Endothelial cell of umbilical vein (primary cell): ENCODE results near the gene HNRNPC. TPM values are rescaled to one million over a fixed set of nuclear protein-coding genes. Genes with fewer than 3 reads are reported as not detected.

Source experiments
- BruUV-seq: library from RNA; stranded (reverse); fragments of 400-500 nt; replicated peaks from 2 replicates; lab custom pipeline; 2021; lab: Mats Ljungman, UMichigan
- CTCF ChIA-PET: fragments of 300-600, 350-600 bp; sonication (Branson Sonifier 250); formaldehyde crosslinking; loops from one replicate; lab custom pipeline; 2021; ENCODE audit warnings: antibody characterized with exemption, inconsistent platforms; lab: Charles Lee
- POLR2A ChIA-PET: fragments of 300-600, 350-600 bp; sonication (Branson Sonifier 250); formaldehyde crosslinking; loops from one replicate; lab custom pipeline; 2021; ENCODE audit warnings: antibody characterized with exemption, inconsistent platforms; lab: Charles Lee
- DNase-seq: peaks from one replicate; pipeline ENCODE4 v3.0.0-alpha.2; 2011; ENCODE audit warnings: low read depth, low spot score
- FAIRE-seq: peaks from 2 replicates; lab custom pipeline; 2011; peaks lifted over from hg19 to GRCh38; lab: Jason Lieb, UNC
- H2AFZ ChIP-seq: 2 replicates; pipeline ENCODE4 v1.6.0; 2012; ENCODE audit warnings: low read depth, low read length, control low read depth, inconsistent platforms
- H3K27ac ChIP-seq: 2 replicates; pipeline ENCODE4 v1.5.1; 2011; ENCODE audit warnings: low read depth, mild to moderate bottlenecking, control low read depth, low read length, moderate library complexity; ENCODE audit not compliant: insufficient read depth
- H3K27me3 ChIP-seq, 2 experiments: 2 replicates each; pipeline versions ENCODE4 v1.6.0 to v1.6.1; 2011; ENCODE audit warnings: low read length in 2 of 2, mixed read lengths in 1 of 2; ENCODE audit not compliant: control insufficient read depth in 2 of 2, insufficient read depth in 2 of 2
- H3K36me3 ChIP-seq, 2 experiments: 2 replicates in 1 of 2; 3 replicates in 1 of 2; pipeline ENCODE4 v1.5.1; 2011; ENCODE audit warnings: low read length in 2 of 2, mild to moderate bottlenecking in 1 of 2, moderate library complexity in 1 of 2; ENCODE audit not compliant: control insufficient read depth in 2 of 2, insufficient read depth in 2 of 2; ENCODE audit errors: extremely low read depth in 1 of 2
- H3K4me1 ChIP-seq: 3 replicates; pipeline ENCODE4 v1.5.1; 2011; ENCODE audit warnings: mild to moderate bottlenecking, low read length; ENCODE audit not compliant: control insufficient read depth, insufficient read depth; ENCODE audit errors: extremely low read depth
- H3K4me2 ChIP-seq: 2 replicates; pipeline ENCODE4 v1.6.1; 2011; ENCODE audit warnings: low read length, control low read depth, mixed read lengths; ENCODE audit not compliant: insufficient read depth
- H3K4me3 ChIP-seq, 3 experiments: fragments of 200-600 bp in 1 of 3; sonication (generic), shearing (Covaris generic) in 1 of 3; replicated peaks in 1 of 3; 2 replicates each; pipeline ENCODE4 v1.5.1; 2011 to 2016; ENCODE audit warnings: control low read depth in 3 of 3, low read length in 3 of 3, mild to moderate bottlenecking in 2 of 3, inconsistent platforms in 1 of 3, low read depth in 1 of 3, moderate library complexity in 1 of 3; ENCODE audit not compliant: insufficient read depth in 1 of 3
- H3K79me2 ChIP-seq: 2 replicates; pipeline ENCODE4 v1.6.0; 2012; ENCODE audit warnings: low read length, inconsistent platforms; ENCODE audit not compliant: control insufficient read depth, insufficient read depth
- H3K9ac ChIP-seq: replicated peaks from 2 replicates; pipeline ENCODE3; 2011; ENCODE audit warnings: low read length, control low read depth; ENCODE audit not compliant: insufficient read depth; ENCODE audit errors: extremely low read depth
- H3K9me1 ChIP-seq: replicated peaks from 3 replicates; pipeline ENCODE4 v1.6.0; 2011; ENCODE audit warnings: mild to moderate bottlenecking, low read length; ENCODE audit not compliant: control insufficient read depth, insufficient read depth; ENCODE audit errors: extremely low read depth
- H3K9me3 ChIP-seq: replicated peaks from 2 replicates; pipeline ENCODE4 v1.5.1; 2012; ENCODE audit warnings: low read length, inconsistent platforms; ENCODE audit not compliant: control insufficient read depth, insufficient read depth
- H4K20me1 ChIP-seq: replicated peaks from 2 replicates; pipeline ENCODE3; 2011; ENCODE audit warnings: mild to moderate bottlenecking, low read length; ENCODE audit not compliant: control insufficient read depth, insufficient read depth; ENCODE audit errors: extremely low read depth
- CTCF ChIP-seq, 2 donors: IDR thresholded peaks; 1 replicate in 1 of 2; 2 replicates in 1 of 2; pipeline ENCODE4 v1.5.1; 2011; ENCODE audit warnings: low read length in 2 of 2, mild to moderate bottlenecking in 2 of 2, moderate library complexity in 2 of 2, control low read depth in 1 of 2, inconsistent platforms in 1 of 2, low read depth in 1 of 2; ENCODE audit not compliant: insufficient read depth in 1 of 2; ENCODE audit errors: extremely low read depth in 1 of 2
- EZH2 ChIP-seq: IDR thresholded peaks from 2 replicates; pipeline ENCODE4 v1.6.1; 2012; ENCODE audit warnings: borderline replicate concordance, low read depth, mild to moderate bottlenecking, moderate library complexity, low read length, inconsistent platforms; ENCODE audit not compliant: severe bottlenecking
- FOS ChIP-seq: IDR thresholded peaks from 2 replicates; pipeline ENCODE4 v1.6.1; 2011; ENCODE audit warnings: mild to moderate bottlenecking, low read length, moderate library complexity, borderline replicate concordance; ENCODE audit not compliant: insufficient read depth
- GATA2 ChIP-seq: IDR thresholded peaks from 2 replicates; pipeline ENCODE4 v1.7.0; 2011; ENCODE audit warnings: low read depth, mild to moderate bottlenecking, moderate library complexity, mixed read lengths, low read length; ENCODE audit not compliant: insufficient read length, insufficient read depth
- JUN ChIP-seq: IDR thresholded peaks from 2 replicates; pipeline ENCODE4 v1.6.1; 2011; ENCODE audit warnings: borderline replicate concordance, low read depth; ENCODE audit not compliant: insufficient read length, insufficient read depth
- MAX ChIP-seq: IDR thresholded peaks from 2 replicates; pipeline ENCODE4 v1.6.1; 2011; ENCODE audit not compliant: insufficient read depth, insufficient read length
- MYC ChIP-seq: IDR thresholded peaks from one replicate; pipeline ENCODE4 v1.6.1; 2011; ENCODE audit warnings: mild to moderate bottlenecking, low read depth, low read length
- POLR2A ChIP-seq: IDR thresholded peaks from 2 replicates; pipeline ENCODE4 v1.6.1; 2012; ENCODE audit warnings: low read depth, mild to moderate bottlenecking, control low read depth, low read length
- POLR2AphosphoS5 ChIP-seq: IDR thresholded peaks from 2 replicates; pipeline ENCODE4 v1.6.1; 2012; ENCODE audit warnings: low read depth, mild to moderate bottlenecking, control low read depth, low read length, moderate library complexity; ENCODE audit not compliant: insufficient read depth
- dilution Hi-C: fragments of 300-500 bp; cut with MboI; formaldehyde crosslinking; loops from one replicate; pipeline ENCODE4 v1.15.0; 2019; ENCODE audit warnings: low sequenced_read_pairs; ENCODE audit not compliant: extremely low pct_ligation_motif_present
- intact Hi-C: fragments of 100-400 bp; cut with micrococcal nuclease; formaldehyde crosslinking; loops from one replicate; pipeline ENCODE4 v1.10.0; 2022
- polyA plus RNA-seq, 4 experiments: library from polyadenylated mRNA; depleted of rRNA in 3 of 4; stranded (reverse) in 3 of 4; unstranded in 1 of 4; fragments of >200 nt; gene quantifications; 2 replicates each; pipeline versions ENCODE4 v1.2.1 to v1.2.3, GENCODE V29; 2011 to 2012; ENCODE audit warnings: missing spikeins in 1 of 4
- total RNA-seq: library from RNA; stranded (reverse); gene quantifications from 2 replicates; pipeline ENCODE4 v1.2.3, GENCODE V29; 2021

HNRNPC gene
- total and polyA plus RNA-seq, 2 donors (not counting 3 experiments of a cell fraction or from before 2014, with no cell fraction given): 531 to 674 TPM

GRCh38 chr14:21229821-21230220 is 39.4 kb downstream of the HNRNPC start:
- Histone ChIP-seq H3K4me1 (no peaks in the 10 kb centered on the region), H3K27ac (no peak overlapping the region), H3K9me3 (no peaks in the 10 kb centered on the region), H3K36me3 (peaks cover 24 to 39% of the 10 kb centered on the region in 2 experiments), H4K20me1 (peaks cover 29% of the 10 kb centered on the region), H3K79me2 (peaks cover 98% of the 10 kb centered on the region), H3K4me2 (no peak overlapping the region), H2AFZ (no peak overlapping the region), H3K9ac (no peak overlapping the region), H3K4me3 (no peak overlapping the region), H3K9me1 (no peaks in the 10 kb centered on the region), H3K27me3 (no peaks in the 10 kb centered on the region)
- intact Hi-C loops: no loop called here
- no TSS peak for BruUV-seq
- FAIRE-seq (no peak), DNase-seq (no peak)
- ChIA-PET POLR2A (no interaction called here), CTCF (interaction anchor here (1.0 kb wide), 1 partner anchor 10 kb away, joined by 4 read pairs; no protein-coding TSS in a partner anchor)
- dilution Hi-C loops: no loop called here
- TF ChIP-seq MAX (no peak), EZH2 (no peak), POLR2A (no peak), POLR2AphosphoS5 (no peak), FOS (no peak)

DNA sequence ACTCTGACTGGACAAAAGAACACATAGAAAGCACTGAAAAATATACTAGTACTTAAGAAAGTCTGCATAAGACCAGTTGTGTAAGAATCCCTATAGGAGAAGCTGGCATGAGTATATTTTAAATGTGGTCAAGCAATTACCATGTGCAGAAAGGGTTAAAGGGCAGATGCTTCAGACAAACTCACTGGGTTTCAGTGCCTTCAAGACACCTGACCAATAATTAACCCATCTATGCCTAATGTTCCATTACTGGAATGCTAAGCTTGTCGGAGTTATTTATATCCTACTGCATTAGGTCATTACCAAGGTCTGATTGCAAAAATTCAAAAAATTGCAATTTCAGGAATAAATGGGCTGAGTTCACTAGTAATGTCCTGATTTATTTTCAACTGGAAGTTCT is 41.3 kb downstream of the HNRNPC start:
- Histone ChIP-seq H3K9me1 (no peaks in the 10 kb centered on the region), H3K9me3 (no peaks in the 10 kb centered on the region), H3K79me2 (peaks cover 98% of the 10 kb centered on the region), H3K27me3 (no peaks in the 10 kb centered on the region), H3K4me3 (no peak overlapping the region), H3K4me2 (no peak overlapping the region), H4K20me1 (peaks cover 30% of the 10 kb centered on the region), H3K36me3 (peaks cover 17 to 44% of the 10 kb centered on the region in 2 experiments), H3K4me1 (no peaks in the 10 kb centered on the region), H3K9ac (no peak overlapping the region), H2AFZ (no peak overlapping the region), H3K27ac (no peak overlapping the region)
- FAIRE-seq (no peak), DNase-seq (no peak)
- no TSS peak for BruUV-seq
- dilution Hi-C loops: no loop called here
- CTCF ChIA-PET: no interaction called here
- TF ChIP-seq FOS (no peak), CTCF (IDR thresholded peaks at IDR 0.05; ENCODE audit: extremely low read depth in 1 of 2, insufficient read depth in 1 of 2, low read depth in 1 of 2, low read length in 2 of 2) (no peak), MAX (no peak), POLR2AphosphoS5 (no peak), EZH2 (no peak), POLR2A (no peak), MYC (no peak), JUN (no peak), GATA2 (no peak)
- intact Hi-C loops: no loop called here
- POLR2A ChIA-PET: interaction anchor here (0.6 kb wide), 1 partner anchor 160 kb away, joined by 3 read pairs; no protein-coding TSS in a partner anchor
